Measurements from ENCODE around the gene UBE4A. TPM values are rescaled to one million over a fixed set of nuclear protein-coding genes. Genes with fewer than 3 reads are reported as not detected.

UBE4A gene
- total and polyA plus RNA-seq, 8 donors, result 40.3 to 47.7 (median 44.0) TPM

- no peak overlapping the region for H3K4me3 ChIP-seq
- no peak for TF ChIP-seq CTCF (IDR thresholded peaks at IDR 0.05)
- H3K9me3 ChIP-seq, result no peaks in the 10 kb centered on the region
- H3K36me3 ChIP-seq, result no peaks in the 10 kb centered on the region
- no peak for DNase-seq
- intact Hi-C loops (cut with DNase I), result no loop called here
- H3K27ac ChIP-seq, result no peak overlapping the region
- ATAC-seq, result no peak
- H3K4me1 ChIP-seq, result peaks cover 8% of the 10 kb centered on the region in 2 donors
- no peaks in the 10 kb centered on the region for H3K27me3 ChIP-seq
Measured at GRCh38 chr11:118430956-118431355, 71.6 kb downstream of the UBE4A start.

GRCh38 chr11:118434123-118434552 is 74.7 kb downstream of the UBE4A start:
- no peak for DNase-seq
- intact Hi-C loops (cut with DNase I), result no loop called here
- no peaks in the 10 kb centered on the region for H3K9me3 ChIP-seq
- no peak for ATAC-seq
- H3K36me3 ChIP-seq, result no peaks in the 10 kb centered on the region
- H3K4me1 ChIP-seq, result peaks cover 12 to 25% of the 10 kb centered on the region in 2 donors
- H3K27me3 ChIP-seq, result no peaks in the 10 kb centered on the region
- peak overlapping the region; percentile 56 to 99 for H3K4me3 ChIP-seq
- TF ChIP-seq CTCF (IDR thresholded peaks at IDR 0.05), result no peak
- H3K27ac ChIP-seq, result no peak overlapping the region

- ATAC-seq (peak; percentile 6), DNase-seq (peak in 3 of 4 donors; percentile 35 to 42 (median 37))
- Histone ChIP-seq H3K9me3 (no peaks in the 10 kb centered on the region), H3K36me3 (no peaks in the 10 kb centered on the region), H3K4me3 (peak overlapping the region; percentile 56 to 99), H3K27ac (peak overlapping the region in 1 of 2 donors; percentile 83), H3K27me3 (no peaks in the 10 kb centered on the region), H3K4me1 (peaks cover 18 to 30% of the 10 kb centered on the region in 2 donors)
- TF ChIP-seq CTCF (IDR thresholded peaks at IDR 0.05), result no peak
- intact Hi-C loops (cut with DNase I), result no loop called here
Measured at GRCh38 chr11:118434553-118435289, 75.3 kb downstream of the UBE4A start.

GRCh38 chr11:118435290-118435892 is 76.0 kb downstream of the UBE4A start:
- intact Hi-C loops (cut with DNase I), result no loop called here
- Histone ChIP-seq H3K27me3 (no peaks in the 10 kb centered on the region), H3K4me1 (peaks cover 23 to 37% of the 10 kb centered on the region in 2 donors), H3K36me3 (no peaks in the 10 kb centered on the region), H3K4me3 (peak overlapping the region; percentile 56 to 99), H3K9me3 (no peaks in the 10 kb centered on the region), H3K27ac (peak overlapping the region; percentile 83 to 86)
- TF ChIP-seq CTCF (IDR thresholded peaks at IDR 0.05), result no peak
- DNase-seq (peak; percentile 60 to 88 (median 67)), ATAC-seq (peak; percentile 35)

GRCh38 chr11:118435893-118436624 is 76.7 kb downstream of the UBE4A start, which contains the start of gene KMT2A:
KMT2A (plus strand) TSS chr11:118436492; CDS start chr11:118436513, 21 bp downstream.
- intact Hi-C loops (cut with DNase I), result no loop called here
- peak within 1 kb of the TSS; percentile 91 to 99 for H3K4me3 ChIP-seq
- H3K4me1 ChIP-seq, result peaks cover 26 to 42% of the 10 kb centered on the region in 2 donors
- H3K36me3 ChIP-seq, result no peaks in the 10 kb centered on the region
- no peak for TF ChIP-seq CTCF (IDR thresholded peaks at IDR 0.05)
- no peaks in the 10 kb centered on the region for H3K27me3 ChIP-seq
- ATAC-seq (peak; percentile 95), DNase-seq (peak; percentile 96 to 99 (median 98))
- H3K27ac ChIP-seq, result peak within 1 kb of the TSS; percentile 83 to 86
- H3K9me3 ChIP-seq, result no peaks in the 10 kb centered on the region

Measured in left lung (tissue), 10 donors.